Activated CD4-positive, alpha-beta T cell treated with anti-CD3 and anti-CD28 coated beads, Interleukin-2, amount 10 ng/mL, durations not matched to agents 24 days and 14 days (primary cell): ENCODE results near the gene AOPEP. TPM values are rescaled to one million over a fixed set of nuclear protein-coding genes. Genes with fewer than 3 reads are reported as not detected.
A peak's percentile ranks its signal among the peaks of the same experiment; 100 is the strongest.

Experiments
- DNase-seq: peaks from one replicate; pipeline ENCODE4 v3.0.0; 2022
- H3K27ac Mint-ChIP-seq: one replicate; pipeline ENCODE4 v1.8.0; 2022; ENCODE audit warnings: mild to moderate bottlenecking, mixed read lengths
- H3K27me3 Mint-ChIP-seq: one replicate; pipeline ENCODE4 v1.8.0; 2022; ENCODE audit warnings: mixed read lengths
- H3K36me3 Mint-ChIP-seq: one replicate; pipeline ENCODE4 v1.8.0; 2022; ENCODE audit warnings: low read depth, mild to moderate bottlenecking, mixed read lengths
- H3K4me1 Mint-ChIP-seq: one replicate; pipeline ENCODE4 v1.8.0; 2021; ENCODE audit warnings: mixed read lengths
- H3K4me3 Mint-ChIP-seq: one replicate; pipeline ENCODE4 v1.8.0; 2022; ENCODE audit warnings: mild to moderate bottlenecking, moderate library complexity, mixed read lengths
- H3K9me3 Mint-ChIP-seq: one replicate; pipeline ENCODE4 v1.8.0; 2021; ENCODE audit warnings: mixed read lengths
- intact Hi-C: fragments of 100-400 bp; cut with micrococcal nuclease; formaldehyde crosslinking; loops from one replicate; pipeline ENCODE4 v1.15.1; 2023
- total RNA-seq: library from RNA; stranded (reverse); gene quantifications from 2 replicates; pipeline ENCODE4 v1.2.3, GENCODE V29; 2022

The AOPEP gene
- total RNA-seq, 1 donor from 2014 or later: 20.7 TPM

GRCh38 chr9:94899464-94900221, 173.1 kb downstream of the AOPEP start:
- H3K36me3 Mint-ChIP-seq: peaks cover 2% of the 10 kb centered on the region
- H3K4me1 Mint-ChIP-seq: peaks cover 27% of the 10 kb centered on the region
- peak overlapping the region; percentile 36 for H3K27ac Mint-ChIP-seq
- H3K27me3 Mint-ChIP-seq: no peaks in the 10 kb centered on the region
- no peak for DNase-seq
- H3K9me3 Mint-ChIP-seq: no peaks in the 10 kb centered on the region
- no peak overlapping the region for H3K4me3 Mint-ChIP-seq
- intact Hi-C loops: loop anchor here (1.0 to 5.0 kb wide), 2 partner anchors 37 to 96 kb away; no protein-coding TSS in a partner anchor

GRCh38 chr9:94900222-94901018, 173.9 kb downstream of the AOPEP start:
- H3K27ac Mint-ChIP-seq: peak overlapping the region; percentile 83
- H3K9me3 Mint-ChIP-seq: no peaks in the 10 kb centered on the region
- peaks cover 27% of the 10 kb centered on the region for H3K4me1 Mint-ChIP-seq
- peaks cover 2% of the 10 kb centered on the region for H3K36me3 Mint-ChIP-seq
- no peaks in the 10 kb centered on the region for H3K27me3 Mint-ChIP-seq
- intact Hi-C loops: loop anchor here (1.0 to 5.0 kb wide), 2 partner anchors 38 to 97 kb away; no protein-coding TSS in a partner anchor
- DNase-seq: no peak
- peak overlapping the region; percentile 36 for H3K4me3 Mint-ChIP-seq

GRCh38 chr9:94901019-94901363, 174.5 kb downstream of the AOPEP start:
- Mint-ChIP-seq H3K4me1 (peaks cover 25% of the 10 kb centered on the region), H3K4me3 (peak overlapping the region; percentile 36), H3K9me3 (no peaks in the 10 kb centered on the region), H3K36me3 (peaks cover 2% of the 10 kb centered on the region), H3K27me3 (no peaks in the 10 kb centered on the region), H3K27ac (peak overlapping the region; percentile 83)
- intact Hi-C loops: loop anchor here (5.0 kb wide), 1 partner anchor 39 kb away; no protein-coding TSS in a partner anchor
- no peak for DNase-seq

- no peaks in the 10 kb centered on the region for H3K27me3 Mint-ChIP-seq
- no peak overlapping the region for H3K4me3 Mint-ChIP-seq
- intact Hi-C loops: loop anchor here (5.0 kb wide), 1 partner anchor 42 kb away; no protein-coding TSS in a partner anchor
- H3K27ac Mint-ChIP-seq: no peak overlapping the region
- H3K4me1 Mint-ChIP-seq: peaks cover 25% of the 10 kb centered on the region
- H3K9me3 Mint-ChIP-seq: no peaks in the 10 kb centered on the region
- no peak for DNase-seq
- peaks cover 2% of the 10 kb centered on the region for H3K36me3 Mint-ChIP-seq
Measured at GRCh38 chr9:94903961-94904421, 177.5 kb downstream of the AOPEP start.

GRCh38 chr9:94904806-94905205, 178.3 kb downstream of the AOPEP start:
- H3K4me1 Mint-ChIP-seq: peaks cover 27% of the 10 kb centered on the region

GRCh38 chr9:94905606-94906005, 179.1 kb downstream of the AOPEP start:
- intact Hi-C loops: loop anchor here (5.0 kb wide), 1 partner anchor 47 kb away; no protein-coding TSS in a partner anchor
- no peaks in the 10 kb centered on the region for H3K27me3 Mint-ChIP-seq
- no peak overlapping the region for H3K27ac Mint-ChIP-seq
- H3K9me3 Mint-ChIP-seq: no peaks in the 10 kb centered on the region
- peaks cover 2% of the 10 kb centered on the region for H3K36me3 Mint-ChIP-seq
- no peak overlapping the region for H3K4me3 Mint-ChIP-seq
- peaks cover 23% of the 10 kb centered on the region for H3K4me1 Mint-ChIP-seq
- no peak for DNase-seq

More at GRCh38 chr9:94904806-94905205, 178.3 kb downstream of the AOPEP start:
- intact Hi-C loops: loop anchor here (5.0 kb wide), 2 partner anchors 43 to 47 kb away; no protein-coding TSS in a partner anchor
- H3K36me3 Mint-ChIP-seq: peaks cover 2% of the 10 kb centered on the region
- no peak overlapping the region for H3K4me3 Mint-ChIP-seq
- H3K9me3 Mint-ChIP-seq: no peaks in the 10 kb centered on the region
- DNase-seq: no peak
- no peak overlapping the region for H3K27ac Mint-ChIP-seq
- H3K27me3 Mint-ChIP-seq: no peaks in the 10 kb centered on the region

GRCh38 chr9:94906181-94906580, 179.7 kb downstream of the AOPEP start:
- Mint-ChIP-seq H3K36me3 (peaks cover 2% of the 10 kb centered on the region), H3K4me3 (no peak overlapping the region), H3K4me1 (peaks cover 17% of the 10 kb centered on the region), H3K27ac (no peak overlapping the region), H3K27me3 (no peaks in the 10 kb centered on the region), H3K9me3 (no peaks in the 10 kb centered on the region)
- no peak for DNase-seq
- intact Hi-C loops: loop anchor here (5.0 kb wide), 1 partner anchor 46 kb away; no protein-coding TSS in a partner anchor

- Mint-ChIP-seq H3K36me3 (peaks cover 2% of the 10 kb centered on the region), H3K9me3 (no peaks in the 10 kb centered on the region), H3K4me3 (no peak overlapping the region), H3K27ac (no peak overlapping the region), H3K27me3 (no peaks in the 10 kb centered on the region), H3K4me1 (peaks cover 15% of the 10 kb centered on the region)
- DNase-seq: no peak
- intact Hi-C loops: loop anchor here (5.0 kb wide), 1 partner anchor 46 kb away; no protein-coding TSS in a partner anchor
Measured at GRCh38 chr9:94906713-94907112, 180.2 kb downstream of the AOPEP start.

GRCh38 chr9:94907264-94907936, 180.9 kb downstream of the AOPEP start:
- intact Hi-C loops: loop anchor here (5.0 kb wide), 1 partner anchor 45 kb away; no protein-coding TSS in a partner anchor
- Mint-ChIP-seq H3K27ac (no peak overlapping the region), H3K9me3 (no peaks in the 10 kb centered on the region), H3K27me3 (no peaks in the 10 kb centered on the region), H3K36me3 (peaks cover 2% of the 10 kb centered on the region), H3K4me3 (no peak overlapping the region), H3K4me1 (peaks cover 9% of the 10 kb centered on the region)
- no peak for DNase-seq

- DNase-seq: no peak
- H3K27ac Mint-ChIP-seq: no peak overlapping the region
- intact Hi-C loops: loop anchor here (5.0 kb wide), 1 partner anchor 44 kb away; no protein-coding TSS in a partner anchor
Measured at GRCh38 chr9:94908011-94908563, 181.6 kb downstream of the AOPEP start.

GRCh38 chr9:94908583-94909249, 182.2 kb downstream of the AOPEP start:
- intact Hi-C loops: loop anchor here (5.0 kb wide), 1 partner anchor 44 kb away; no protein-coding TSS in a partner anchor
- H3K4me1 Mint-ChIP-seq: peaks cover 7% of the 10 kb centered on the region

More at GRCh38 chr9:94908011-94908563, 181.6 kb downstream of the AOPEP start:
- peaks cover 2% of the 10 kb centered on the region for H3K36me3 Mint-ChIP-seq
- H3K9me3 Mint-ChIP-seq: no peaks in the 10 kb centered on the region
- peaks cover 7% of the 10 kb centered on the region for H3K4me1 Mint-ChIP-seq
- H3K4me3 Mint-ChIP-seq: no peak overlapping the region
- H3K27me3 Mint-ChIP-seq: no peaks in the 10 kb centered on the region

GRCh38 chr9:94909250-94909894, 182.9 kb downstream of the AOPEP start:
- no peak overlapping the region for H3K4me3 Mint-ChIP-seq
- peak; percentile 64 for DNase-seq
- no peaks in the 10 kb centered on the region for H3K9me3 Mint-ChIP-seq
- H3K27ac Mint-ChIP-seq: no peak overlapping the region
- no peaks in the 10 kb centered on the region for H3K36me3 Mint-ChIP-seq
- peaks cover 4% of the 10 kb centered on the region for H3K4me1 Mint-ChIP-seq
- H3K27me3 Mint-ChIP-seq: no peaks in the 10 kb centered on the region
- intact Hi-C loops: loop anchor here (5.0 kb wide), 1 partner anchor 43 kb away; no protein-coding TSS in a partner anchor

More at GRCh38 chr9:94908583-94909249, 182.2 kb downstream of the AOPEP start:
- Mint-ChIP-seq H3K4me3 (no peak overlapping the region), H3K36me3 (peaks cover 2% of the 10 kb centered on the region), H3K27me3 (no peaks in the 10 kb centered on the region), H3K27ac (no peak overlapping the region), H3K9me3 (no peaks in the 10 kb centered on the region)
- DNase-seq: no peak
